Esophagus squamous epithelium (tissue), 4 donors: ENCODE results near the gene LPP.

ENCODE experiments used
- CTCF ChIP-seq, 6 experiments: fragments of 450-650 bp in 4 of 6; fragments of 200-600 bp in 2 of 6; sonication (generic) in 2 of 6; IDR thresholded peaks; one replicate each; pipeline ENCODE4 v1.5.1; 2016 to 2019; ENCODE audit warnings: antibody characterized with exemption in 6 of 6, mild to moderate bottlenecking in 4 of 6, moderate library complexity in 4 of 6
- POLR2A ChIP-seq, 4 donors: fragments of 450-650 bp; IDR thresholded peaks; one replicate each; pipeline ENCODE4 v1.6.1; 2017; ENCODE audit warnings: antibody characterized with exemption in 4 of 4, mild to moderate bottlenecking in 4 of 4, moderate library complexity in 3 of 4

GRCh38 chr3:188568736-188569135 is 414.8 kb downstream of the LPP start:
- no peak for TF ChIP-seq CTCF (IDR thresholded peaks at IDR 0.05)
- TF ChIP-seq POLR2A (IDR thresholded peaks at IDR 0.05) = no peak
